ENCODE results near the gene KHK.
"Not testable (repeated sequence)": the region's sequence is repeated elsewhere in the genome, so short reads cannot be mapped to it uniquely, and the experiment has no call there.

Gene KHK

DNA sequence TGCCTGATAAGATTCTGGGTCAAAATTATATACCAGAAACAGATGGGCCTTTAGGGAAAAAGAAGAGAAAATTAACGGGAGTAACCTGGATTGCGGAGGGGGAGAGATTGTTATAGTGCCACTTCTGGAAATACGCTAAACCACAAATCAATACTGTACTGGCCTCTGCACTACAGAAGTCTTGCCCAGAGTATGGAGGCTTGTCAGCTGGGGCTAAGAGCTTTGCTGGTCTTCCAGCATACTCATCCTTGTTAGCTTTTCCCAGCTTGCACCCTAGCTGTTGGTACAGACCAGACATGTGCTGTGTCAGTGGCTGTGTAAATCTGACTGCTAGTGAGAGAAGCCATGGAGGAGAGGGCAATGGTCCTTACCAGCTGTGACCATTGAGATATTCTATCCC lies 26.2 kb upstream of the KHK start:
- no peak for DNase-seq

DNA sequence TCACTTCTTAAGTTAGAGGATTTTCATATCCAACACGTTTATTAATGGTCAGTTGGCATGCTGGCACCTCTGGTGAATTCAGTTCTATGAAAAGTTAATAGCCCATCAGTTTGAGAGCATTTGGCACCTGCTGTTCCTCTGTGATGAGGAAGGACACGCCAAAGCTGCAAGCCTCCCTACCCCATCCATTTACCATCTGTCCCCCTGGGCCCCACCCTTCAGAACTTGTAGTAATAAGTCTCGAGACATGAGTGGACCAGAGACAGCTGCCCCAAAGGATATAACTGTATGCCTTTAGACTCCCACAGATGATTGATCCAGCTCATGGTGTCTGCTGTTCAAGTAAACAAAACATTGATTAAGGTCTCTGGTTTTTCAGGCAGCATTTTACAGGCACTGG lies 21.4 kb upstream of the KHK start:
- no peak for DNase-seq

DNA sequence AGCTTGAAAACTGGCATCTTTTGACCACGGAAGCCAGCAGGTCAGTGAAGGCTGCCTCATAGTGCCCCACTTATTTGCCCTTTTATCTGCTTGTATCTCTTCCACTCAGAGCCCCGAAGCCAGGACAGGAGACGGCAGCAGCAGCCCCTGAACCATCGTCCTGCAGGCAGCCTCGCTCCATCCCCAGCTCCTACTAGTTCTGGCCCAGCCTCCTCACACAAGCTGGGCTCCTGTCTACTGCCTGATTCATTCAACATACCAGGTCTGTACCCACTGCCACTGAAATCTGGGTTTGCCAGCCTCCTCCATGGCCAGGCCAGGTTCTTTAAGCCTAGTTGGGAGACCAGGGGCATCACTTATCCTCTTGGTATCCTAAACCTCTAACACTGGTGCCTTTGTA lies 19.2 kb upstream of the KHK start:
- DNase-seq, result no peak

DNA sequence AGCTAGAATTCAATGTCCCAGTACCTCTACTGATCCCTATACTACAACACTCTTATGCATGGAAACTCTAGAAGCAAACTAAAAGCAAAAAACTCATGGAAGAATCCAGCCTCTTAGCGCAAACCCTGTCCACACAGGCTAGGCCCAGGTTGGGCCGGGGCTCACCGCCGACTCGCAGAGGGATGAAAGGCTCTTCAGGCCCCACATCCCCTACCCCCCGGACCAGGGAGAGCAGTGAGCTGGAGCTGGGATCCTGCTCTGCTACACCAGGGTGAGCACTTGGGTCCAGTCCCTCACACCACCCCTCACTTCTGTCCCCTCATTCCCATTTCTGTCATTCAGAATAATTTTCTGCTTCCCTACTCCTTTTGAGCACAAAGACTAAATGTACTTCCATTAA lies 17.1 kb upstream of the KHK start:
- DNase-seq, result no peak

DNA sequence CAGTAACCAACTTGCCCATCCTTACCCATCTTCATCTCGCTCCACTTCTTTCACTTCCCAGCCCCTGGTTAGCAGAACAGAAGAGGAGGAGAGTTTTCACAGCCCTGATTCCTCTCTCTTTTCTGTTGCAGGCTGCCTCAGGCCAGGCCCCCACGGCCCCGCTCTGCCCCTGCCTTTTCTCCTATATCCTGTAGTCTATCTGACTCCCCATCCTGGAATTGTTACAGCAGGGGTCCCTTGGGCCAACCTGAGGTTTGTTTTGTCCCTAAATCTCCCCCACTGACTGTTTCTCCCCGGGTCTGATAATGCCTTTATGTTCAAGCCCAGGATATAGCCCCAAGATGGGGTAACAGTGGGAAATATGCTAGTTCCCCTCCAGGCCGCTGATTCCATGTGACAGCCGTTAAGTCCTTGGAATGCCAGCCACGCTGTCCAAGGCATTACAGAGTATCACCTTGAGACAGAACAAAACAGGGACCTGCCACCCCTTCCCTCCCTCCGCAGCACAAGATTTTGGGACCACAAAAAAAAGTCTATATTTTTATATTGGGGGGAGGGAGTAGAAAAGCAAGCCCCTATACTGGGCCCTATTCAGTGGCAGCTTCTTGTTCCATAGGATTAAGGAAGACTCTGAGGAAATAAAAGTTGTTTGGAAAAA lies 16.5 kb upstream of the KHK start:
- DNase-seq, result no peak

DNA sequence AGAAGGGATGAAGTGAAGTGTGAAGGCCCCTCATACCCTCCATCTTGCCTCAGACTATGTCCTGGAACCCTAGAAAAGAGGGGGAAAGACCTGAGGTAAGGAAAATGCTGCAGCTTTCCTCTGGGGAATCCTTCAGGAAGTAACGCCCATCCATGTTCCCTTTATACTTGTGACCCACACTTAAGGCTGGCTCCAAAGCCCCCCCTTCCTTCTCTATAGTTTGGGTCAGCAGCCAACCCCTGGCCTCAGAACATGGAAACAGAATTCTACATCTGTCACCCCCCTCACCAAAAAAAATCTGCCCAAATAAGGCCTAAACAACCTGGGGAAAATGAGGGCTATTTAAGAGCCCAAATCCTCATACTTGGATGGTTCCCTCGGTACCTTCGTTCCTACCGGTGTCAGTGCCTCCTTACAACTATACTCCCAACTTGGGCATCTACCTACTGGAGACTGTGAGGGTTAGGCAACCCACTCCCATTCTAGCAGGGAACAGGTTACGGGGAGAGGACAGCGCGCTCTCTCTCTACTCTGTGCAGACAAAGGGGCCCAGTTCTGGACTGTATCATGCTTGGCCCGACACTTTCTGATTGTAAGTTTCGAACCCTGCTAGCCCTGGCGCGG lies 15.8 kb upstream of the KHK start:
- no peak for DNase-seq

DNA sequence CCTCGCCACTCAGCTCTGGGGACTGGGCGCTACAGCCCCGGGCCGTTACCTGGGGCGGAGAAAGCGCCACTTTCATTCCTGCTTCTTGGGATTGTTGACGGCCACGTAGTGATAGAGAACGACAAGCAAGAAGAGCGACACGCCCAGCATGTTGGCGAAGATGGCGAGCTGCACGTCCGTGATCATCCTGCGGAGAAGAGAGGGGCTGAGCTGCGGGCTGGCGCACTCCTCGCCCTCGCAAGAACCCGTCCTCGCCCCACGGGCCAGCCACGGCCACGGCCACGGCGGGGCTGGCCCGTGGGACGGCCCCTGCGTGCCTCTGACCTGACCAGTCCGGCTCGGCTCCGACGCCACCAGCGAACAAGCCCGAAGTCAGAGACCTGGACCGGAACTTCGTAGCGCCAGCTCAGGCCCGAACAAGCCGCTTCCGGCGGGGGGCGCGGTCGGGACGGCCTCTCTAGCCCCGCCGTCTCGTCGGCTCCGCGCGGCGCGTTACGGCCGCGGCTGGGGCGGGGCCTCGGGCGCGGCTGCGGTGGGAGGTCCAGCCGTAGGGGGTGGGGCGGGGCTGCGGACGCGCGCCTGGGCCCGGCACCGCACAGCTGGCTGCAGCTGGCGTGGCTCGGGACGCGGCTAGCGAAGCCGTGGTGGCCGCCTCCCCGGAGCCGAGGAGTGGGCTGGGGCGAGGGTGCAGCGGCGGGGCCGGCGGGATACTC lies 15.1 kb upstream of the KHK start, which contains the start of gene OST4:
OST4 (minus strand) TSS at position 378 of the 713 bp plus-strand sequence.
- peak; percentile 83 for DNase-seq

DNA sequence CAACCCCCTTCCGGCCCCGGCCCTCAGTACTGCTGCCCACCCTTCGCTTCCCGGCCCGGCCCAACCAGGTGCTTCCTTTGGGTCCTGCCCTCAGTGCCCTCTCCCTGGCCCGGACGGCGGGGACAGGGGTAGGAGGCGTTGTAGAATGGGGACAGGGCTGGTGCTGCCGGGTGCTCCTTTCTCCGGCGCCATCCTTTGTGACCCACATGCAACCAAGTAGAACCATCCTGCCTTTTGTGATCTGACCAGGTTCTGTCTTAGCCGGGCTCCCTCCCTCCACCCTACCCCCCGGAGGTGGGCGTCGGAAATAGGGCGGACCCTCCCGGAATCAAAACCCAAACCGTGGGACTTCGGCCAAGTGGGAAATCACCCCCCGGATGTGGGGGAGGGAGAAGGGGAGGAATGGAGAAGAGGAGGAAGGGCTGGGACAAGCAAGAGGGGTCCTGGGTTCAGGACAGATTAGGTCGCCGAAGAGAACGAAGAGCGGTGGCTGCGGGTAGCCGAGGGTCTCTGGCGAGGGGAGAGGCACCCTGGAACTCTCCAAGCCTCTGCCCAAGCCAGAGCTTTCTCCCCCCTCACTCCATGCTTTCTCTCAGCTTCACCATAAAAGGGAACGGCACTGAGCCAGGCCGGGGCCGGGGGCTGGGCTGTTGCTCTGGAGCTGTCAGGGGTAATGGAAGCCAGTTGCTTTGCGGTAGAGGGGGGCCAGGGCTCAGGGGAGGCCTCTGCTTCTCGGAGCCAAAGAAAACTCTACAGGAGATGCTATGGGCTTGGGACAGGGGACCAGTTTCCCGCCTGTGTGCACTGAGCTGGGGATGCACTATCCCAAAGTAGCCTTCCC lies 14.4 kb upstream of the KHK start:
- no peak for DNase-seq

DNA sequence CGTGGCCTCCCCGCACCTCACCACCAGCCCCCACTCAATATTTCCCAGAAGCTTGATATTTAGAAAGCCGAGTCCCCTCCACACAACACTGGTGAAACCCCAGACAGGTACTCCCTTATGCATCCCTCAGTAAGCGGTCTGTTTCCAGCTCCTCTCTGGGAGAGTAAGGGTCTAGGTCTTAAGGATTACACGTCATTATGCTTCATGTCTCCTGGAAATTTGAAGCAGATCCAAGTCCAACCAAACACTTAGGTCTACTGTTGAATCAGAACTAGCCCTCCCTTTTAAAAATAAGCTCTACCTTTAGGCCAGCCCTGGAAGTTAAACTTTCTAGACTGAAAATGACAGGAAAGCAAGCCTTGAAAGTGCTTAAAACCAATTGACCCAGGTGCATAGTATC lies 13.7 kb upstream of the KHK start:
- DNase-seq, result no peak

DNA sequence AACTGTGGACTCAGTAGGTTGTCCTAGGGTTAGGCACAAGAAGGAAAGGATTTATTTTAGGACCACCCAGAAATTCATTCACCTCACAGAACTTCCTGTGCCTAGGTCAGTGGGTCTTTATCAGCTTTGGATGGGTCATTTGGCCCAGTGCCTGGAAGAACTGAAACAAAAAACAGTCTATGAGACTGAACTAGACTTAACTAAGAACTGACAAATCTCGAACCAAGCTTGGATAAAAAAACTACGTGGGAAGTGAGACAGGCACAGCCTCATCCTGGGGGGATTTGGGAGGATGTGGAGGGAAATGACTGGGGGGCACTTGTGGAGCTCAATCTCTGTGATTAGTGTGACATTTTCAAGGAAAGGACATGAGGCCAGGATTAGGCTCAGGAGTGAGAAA lies 12.8 kb upstream of the KHK start:
- DNase-seq, result no peak

DNA sequence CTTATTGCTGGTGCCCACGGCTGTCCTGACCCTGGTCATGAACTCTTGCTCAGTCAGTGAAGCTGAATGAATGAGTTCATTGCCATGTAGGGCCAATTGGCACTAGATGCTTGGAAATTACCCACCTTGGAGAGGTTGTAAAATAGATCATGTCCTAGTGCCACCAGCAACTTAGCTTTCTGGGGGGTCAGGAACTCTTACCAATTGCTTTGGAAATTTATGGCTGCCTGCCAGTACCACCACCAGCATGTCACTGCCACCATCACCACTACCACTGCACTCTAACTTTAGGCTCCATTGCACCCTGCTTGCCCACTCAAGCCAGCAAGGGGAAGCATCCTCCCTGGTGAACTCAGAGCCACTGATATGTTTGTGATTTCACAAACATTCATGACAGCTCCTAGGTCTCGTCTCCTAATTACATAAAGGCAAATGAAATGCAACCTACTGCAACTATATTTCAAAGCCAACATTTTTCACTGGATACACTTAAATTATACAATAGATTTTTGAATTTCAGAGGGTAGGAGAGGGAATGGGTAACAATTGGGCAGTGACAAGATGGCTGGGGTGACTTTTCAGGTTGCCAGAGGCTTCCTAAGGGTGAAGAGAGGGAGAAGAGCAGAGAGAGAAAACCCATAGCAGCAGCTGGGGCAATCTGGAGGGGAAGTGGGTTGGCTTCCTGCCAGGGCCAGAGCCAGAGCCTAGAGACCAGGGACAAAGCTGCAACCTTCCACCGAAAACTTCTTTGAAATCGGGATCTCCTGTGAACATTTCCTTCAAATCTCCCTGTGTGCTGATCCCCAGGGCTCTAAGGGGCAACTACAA lies 11.6 kb upstream of the KHK start:
- DNase-seq, result no peak

DNA sequence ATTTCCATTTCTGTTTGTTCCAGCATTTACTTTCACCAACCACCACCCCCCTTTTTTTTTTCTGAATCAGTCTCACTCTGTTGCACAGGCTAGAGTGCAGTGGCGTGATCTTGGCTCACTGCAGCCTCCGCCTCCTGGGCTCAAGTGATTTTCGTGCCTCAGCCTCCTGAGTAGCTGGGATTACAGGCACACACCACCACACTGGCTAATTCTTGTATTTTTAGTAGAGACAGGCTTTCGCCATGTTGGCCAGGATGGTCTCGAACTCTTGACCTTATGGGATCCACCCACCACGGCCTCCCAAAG lies 11.1 kb upstream of the KHK start:
- DNase-seq, result not testable (repeated sequence)

DNA sequence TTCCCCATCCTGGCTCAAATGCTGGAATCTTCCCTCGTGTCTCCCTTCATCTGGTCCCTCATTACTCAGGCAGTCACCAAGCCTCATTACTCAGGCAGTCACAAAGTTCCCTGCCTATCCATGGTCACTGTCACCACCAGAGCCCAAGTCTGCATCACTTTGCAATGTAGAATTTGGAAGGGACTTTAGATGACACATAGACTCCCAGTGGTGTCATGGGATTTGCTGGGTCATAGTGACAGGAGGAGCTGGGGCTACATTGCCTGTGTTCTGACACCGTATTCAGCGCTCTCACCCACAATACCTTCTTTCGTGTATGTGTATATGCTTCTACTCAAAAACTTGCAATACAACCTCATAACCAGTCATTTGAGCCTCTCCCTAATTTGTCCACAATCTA lies 10.2 kb upstream of the KHK start:
- no peak for DNase-seq

DNA sequence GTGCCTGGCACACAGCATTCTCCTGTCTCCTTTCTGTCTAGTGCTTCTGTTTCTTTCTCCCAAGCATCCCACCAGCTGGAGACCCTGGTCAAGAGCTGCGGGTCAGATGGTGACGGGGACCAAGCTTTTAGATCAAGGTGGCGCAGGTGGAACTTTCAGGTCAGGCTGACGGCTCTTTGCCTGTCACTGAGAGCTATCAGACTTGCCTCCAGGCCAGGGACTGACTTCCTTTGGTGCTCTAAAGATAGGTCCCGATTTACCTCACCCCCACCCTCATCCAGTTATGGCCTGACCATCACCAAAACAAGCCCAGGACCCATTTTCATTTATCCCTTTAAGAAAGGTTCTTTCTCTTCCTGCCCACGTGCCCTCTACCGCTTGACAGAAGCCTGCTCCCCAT lies 9.3 kb upstream of the KHK start:
- no peak for DNase-seq

DNA sequence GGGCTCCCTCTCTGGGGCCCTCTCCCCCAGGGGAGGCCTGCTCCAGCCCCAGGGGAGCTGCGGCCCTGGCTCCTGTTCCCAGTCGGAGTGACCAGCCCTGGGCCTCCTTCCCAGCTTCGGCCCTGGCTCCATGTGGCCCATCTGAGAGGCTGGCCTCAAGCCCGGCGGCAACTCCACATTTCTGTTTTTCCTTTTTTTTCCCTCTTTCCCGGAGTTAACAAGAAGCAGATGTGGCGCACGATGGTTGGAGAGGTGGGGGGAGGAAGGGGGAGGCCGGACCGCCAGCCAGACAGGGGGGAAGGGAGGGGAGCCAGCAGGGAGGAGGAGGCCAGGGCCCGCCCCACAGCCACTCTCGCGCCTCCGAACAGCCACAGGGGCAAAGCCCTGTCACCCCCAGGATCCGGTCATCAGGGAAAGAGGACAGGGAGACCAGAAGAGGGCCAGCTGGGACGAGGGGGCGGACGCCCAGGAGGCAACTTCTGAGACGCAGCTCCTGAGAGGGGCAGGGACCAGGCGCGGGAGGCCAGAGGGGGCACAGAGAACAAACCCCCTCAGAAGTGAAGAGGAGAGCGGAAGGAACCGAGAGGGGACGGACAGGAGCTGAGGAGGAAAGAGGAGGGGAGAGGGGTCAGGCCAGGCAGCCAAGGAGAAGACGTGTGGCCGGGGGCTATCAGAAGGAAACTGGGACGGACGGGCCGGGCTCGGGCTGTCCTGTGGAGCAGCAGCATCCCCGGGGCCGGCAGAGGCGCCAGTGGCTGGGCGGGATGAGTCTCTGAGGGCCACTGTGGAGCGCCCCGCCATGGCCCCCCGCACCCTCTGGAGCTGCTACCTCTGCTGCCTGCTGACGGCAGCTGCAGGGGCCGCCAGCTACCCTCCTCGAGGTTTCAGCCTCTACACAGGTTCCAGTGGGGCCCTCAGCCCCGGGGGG lies 8.0 kb upstream of the KHK start, which contains the start of gene EMILIN1:
EMILIN1 (plus strand) TSS at position 349 of the 928 bp plus-strand sequence; CDS start at position 800, 451 bp downstream.
- DNase-seq, result peak; percentile 32

DNA sequence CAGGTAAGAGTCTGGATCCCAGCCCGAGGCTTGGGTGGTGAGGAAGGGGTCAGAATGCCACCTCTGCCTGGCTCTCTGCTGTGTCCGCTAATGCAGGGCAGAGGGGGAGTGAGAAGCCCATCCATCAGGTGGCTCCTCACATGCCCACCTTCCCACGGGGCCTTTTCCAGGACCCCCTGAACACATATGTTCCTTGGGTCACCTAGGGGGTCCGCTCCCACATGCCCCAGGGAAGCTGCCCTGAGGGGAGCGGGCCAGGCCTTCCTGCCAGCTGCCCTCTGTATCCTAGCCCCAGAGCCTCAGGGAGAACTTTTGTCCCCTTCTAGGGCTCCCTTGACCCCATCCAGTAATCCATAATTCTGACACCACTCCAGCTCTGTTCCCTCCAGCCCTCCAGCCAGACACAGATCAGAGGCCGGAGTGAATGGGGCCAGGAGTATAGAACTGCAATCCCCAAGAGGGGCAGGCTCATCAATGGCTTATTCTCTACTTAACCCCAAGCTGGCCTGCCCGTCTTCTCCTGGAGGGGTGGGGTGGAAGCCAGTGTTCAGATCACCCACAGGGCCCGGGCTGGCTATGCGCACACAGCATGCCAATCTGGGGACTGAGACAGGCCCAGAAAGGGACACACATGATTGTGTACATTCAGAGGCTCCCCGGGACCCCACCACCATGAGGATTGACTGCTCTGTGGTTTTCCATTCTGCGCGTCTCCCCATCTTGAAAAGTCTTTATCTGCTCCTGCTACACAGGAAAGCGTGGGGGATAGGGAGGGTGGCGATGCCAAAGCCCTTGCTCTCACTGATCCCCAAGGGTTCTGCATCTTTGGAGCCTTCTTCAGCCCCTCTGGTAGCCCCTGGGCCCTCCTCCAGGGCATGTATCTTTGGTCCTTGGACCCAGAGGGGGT lies 7.1 kb upstream of the KHK start:
- no peak for DNase-seq

DNA sequence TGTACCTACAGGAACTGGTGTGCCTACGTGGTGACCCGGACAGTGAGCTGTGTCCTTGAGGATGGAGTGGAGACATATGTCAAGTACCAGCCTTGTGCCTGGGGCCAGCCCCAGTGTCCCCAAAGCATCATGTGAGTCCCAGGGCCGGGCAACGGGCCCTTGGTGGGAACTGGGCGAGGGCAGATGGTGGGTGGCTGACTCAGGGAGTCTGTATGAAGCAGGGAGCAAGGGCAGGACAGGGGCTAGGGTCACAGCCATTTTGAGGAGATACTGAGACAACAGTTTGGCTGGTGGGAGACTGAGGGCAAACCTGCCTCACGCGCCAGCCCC lies 6.5 kb upstream of the KHK start:
- DNase-seq, result no peak

DNA sequence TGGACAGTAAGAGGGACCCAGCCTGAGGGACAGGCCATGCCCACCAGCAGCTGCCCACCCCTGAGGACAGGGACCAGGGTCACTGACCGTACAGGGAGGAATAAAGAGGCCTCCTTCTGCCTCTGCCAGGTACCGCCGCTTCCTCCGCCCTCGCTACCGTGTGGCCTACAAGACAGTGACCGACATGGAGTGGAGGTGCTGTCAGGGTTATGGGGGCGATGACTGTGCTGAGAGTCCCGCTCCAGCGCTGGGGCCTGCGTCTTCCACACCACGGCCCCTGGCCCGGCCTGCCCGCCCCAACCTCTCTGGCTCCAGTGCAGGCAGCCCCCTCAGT lies 6.0 kb upstream of the KHK start:
- DNase-seq, result no peak

DNA sequence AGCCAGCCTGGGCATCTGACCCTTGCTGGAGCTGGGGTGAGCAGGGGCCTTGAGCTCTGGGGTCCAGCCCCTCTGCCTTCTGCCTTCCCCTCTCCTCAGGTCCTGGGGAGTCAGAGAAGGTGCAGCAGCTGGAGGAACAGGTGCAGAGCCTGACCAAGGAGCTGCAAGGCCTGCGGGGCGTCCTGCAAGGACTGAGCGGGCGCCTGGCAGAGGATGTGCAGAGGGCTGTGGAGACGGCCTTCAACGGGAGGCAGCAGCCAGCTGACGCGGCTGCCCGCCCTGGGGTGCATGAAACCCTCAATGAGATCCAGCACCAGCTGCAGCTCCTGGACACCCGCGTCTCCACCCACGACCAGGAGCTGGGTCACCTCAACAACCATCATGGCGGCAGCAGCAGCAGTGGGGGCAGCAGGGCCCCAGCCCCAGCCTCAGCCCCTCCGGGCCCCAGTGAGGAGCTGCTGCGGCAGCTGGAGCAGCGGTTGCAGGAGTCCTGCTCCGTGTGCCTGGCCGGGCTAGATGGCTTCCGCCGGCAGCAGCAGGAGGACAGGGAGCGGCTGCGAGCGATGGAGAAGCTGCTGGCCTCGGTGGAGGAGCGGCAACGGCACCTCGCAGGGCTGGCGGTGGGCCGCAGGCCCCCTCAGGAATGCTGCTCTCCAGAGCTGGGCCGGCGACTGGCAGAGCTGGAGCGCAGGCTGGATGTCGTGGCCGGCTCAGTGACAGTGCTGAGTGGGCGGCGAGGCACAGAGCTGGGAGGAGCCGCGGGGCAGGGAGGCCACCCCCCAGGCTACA lies 4.4 kb upstream of the KHK start:
- DNase-seq, result no peak

All from GOT3 (cell line).